Inflammatory macrophage treated with lipopolysaccharide for 1 hour (primary cell): ENCODE measurements around the gene CHST15.
"Not testable (repeated sequence)": the region's sequence is repeated elsewhere in the genome, so short reads cannot be mapped to it uniquely, and the experiment has no call there.

Source experiments
- DNase-seq, 2 donors: peaks; one replicate each; pipeline ENCODE4 v3.0.0-alpha.2; 2020 to 2022

The CHST15 gene

DNA sequence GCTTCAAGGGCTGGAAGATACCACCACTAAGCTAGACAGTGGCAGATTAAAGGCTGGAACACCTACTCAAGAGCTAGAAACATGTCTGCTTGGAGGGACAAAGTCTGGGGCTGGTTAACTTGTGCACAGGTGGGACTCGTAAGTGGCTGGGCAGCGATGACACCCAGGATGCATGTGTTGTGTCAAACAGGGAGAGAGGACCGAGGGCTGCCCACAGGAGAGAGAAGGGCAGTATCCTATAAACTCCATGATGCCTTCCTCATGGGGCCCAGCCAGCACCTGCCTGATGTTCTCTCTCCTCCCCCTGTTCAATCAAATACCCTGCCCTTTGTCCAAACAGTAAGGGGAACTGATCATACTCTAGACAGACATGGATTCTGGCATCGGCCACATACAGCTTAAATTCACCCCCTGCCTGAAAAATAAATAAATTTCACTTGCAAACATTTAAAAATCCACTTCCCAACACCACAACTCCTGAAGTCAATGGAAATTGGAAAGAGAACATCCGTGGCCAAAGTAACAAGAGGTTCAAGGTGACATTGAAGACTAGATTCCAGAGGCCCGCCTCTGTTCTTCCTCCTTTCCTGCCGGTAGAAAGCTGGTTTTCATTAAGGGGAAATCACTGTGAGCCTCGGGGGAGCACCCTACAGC, 50.6 kb downstream of the CHST15 start:
- no peak for DNase-seq

DNA sequence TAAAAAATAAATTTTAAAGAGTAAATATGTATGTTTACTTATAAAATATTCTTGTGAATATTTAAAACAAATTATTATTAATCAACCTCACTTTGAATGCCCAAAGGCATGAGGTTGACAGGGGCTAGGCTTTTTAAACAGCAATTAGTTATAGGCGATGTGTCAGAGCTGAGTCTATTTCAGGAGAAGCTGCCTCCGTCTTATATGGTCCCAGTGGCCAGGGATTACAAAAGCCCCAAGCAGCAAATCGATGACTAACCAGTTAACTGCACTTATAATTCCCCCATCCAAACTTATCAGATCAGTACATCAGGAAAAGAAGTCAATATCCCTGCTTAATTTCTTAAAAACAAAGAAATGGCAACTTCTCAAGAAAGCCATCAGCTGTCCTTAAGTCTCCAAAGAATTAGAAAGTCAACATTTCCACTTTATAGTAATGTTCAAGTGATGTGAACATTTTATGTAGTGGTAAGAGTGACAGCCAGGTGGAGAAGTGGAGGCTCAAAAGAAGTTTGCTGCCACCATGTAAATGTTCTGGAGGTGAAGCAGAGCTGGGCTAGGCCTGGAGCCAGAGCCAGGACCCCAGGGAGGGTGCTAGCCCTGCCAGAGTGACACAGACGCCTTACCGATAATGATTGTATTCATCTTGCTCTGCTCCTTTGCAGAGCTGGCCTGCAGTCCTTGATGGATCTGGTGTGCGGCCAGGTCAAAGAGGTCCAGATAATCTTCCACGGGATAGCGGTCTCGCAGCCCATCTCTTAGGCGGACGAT, 51.5 kb downstream of the CHST15 start:
- no peak for DNase-seq

DNA sequence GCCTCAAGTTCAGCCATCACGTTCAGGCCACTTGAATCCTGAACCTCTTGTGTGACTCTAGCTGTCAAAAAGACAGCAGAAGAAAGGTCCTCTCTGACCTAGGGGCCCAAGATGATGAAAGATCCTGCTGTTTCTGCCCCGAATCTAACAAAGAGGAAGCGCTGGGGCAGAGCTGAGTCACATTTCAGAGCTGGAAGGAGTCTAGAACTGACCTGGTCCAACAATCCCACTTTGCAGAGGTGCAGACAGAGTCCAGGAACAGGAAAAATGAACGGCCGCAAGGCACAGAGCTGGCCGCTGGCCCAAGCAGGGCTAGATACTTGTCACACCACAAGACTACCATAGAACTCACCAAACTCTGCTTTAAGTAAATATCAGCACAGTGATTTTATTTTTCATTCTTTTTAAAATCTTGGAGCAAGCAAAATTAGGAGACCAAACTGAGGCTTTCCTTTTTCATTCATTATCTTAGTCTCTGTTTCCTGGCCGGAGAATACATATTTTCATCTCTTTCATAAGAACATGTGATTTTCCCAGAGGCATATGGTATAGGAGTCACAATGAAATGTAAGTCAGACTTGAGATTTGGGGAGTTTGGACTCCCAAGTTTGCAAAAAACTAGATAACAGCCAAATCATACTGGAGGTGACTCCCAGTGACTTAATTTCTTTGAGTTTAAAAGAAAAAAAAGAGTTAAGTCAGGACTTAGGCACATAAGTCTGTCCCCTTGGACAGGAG, 52.8 kb downstream of the CHST15 start:
- peak; percentile 74 to 76 for DNase-seq

DNA sequence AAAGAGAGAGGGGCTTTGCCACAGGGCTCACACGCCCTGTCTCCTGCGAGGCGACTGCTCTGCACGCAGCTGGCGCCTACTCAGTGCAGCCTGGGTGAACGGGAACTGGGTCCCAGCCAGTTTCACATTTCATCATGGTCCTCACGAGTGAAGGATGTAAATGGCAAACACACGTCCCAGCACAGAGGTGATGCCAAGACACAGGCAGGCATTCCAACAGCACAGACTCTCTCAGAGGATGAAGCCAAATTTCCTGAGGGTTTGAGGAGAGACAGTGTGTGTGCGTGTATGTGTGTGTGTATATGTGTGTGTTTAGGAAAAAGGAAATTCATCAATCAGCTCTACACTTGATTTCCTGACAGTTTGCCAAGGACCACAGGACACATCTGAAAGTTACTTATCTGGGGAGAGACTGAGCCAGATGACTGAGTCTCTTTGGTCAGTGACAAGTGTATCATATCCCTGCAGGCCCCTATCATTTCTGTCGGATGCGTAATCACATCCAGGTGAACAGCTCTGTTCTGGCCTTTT, 53.9 kb downstream of the CHST15 start:
- no peak for DNase-seq

DNA sequence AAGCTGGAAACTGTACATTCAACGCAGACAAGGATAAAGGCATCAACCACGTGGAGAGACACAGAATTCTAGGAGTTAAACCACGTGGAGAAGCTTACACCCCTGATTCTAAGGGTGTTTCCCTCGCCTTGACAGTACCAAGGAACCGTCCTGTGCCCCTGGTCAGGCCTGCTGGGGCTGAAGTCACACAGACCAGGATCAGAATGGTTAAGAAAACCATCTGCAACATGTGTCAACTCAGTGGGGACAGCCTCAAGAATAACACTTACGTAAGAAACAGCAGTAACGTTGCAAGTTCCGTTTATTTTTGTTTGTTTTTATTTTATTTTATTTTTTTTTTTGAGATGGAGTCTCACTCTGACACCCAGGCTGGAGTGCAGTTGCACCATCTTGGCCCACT, 55.6 kb downstream of the CHST15 start:
- DNase-seq: peak; percentile 58 to 84

DNA sequence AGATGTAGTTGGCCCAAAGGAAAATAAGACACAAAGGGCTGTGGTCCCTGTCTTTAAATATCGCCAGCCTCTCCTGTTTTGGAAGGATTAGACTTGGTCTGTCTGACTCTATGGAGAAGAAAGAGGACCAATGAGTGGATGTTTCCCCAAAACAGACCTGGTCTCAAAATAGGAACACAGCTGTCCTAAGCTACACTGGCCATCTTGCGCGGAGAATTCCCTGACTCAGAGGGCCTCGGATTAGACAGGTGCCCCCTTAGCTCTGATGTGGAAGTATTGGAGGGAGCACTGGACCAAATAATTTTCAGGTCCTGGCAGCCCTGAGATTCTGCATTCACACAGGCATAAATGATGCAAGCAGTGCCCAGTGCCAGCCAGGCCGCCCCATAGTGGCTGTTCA, 56.1 kb downstream of the CHST15 start:
- no peak for DNase-seq

DNA sequence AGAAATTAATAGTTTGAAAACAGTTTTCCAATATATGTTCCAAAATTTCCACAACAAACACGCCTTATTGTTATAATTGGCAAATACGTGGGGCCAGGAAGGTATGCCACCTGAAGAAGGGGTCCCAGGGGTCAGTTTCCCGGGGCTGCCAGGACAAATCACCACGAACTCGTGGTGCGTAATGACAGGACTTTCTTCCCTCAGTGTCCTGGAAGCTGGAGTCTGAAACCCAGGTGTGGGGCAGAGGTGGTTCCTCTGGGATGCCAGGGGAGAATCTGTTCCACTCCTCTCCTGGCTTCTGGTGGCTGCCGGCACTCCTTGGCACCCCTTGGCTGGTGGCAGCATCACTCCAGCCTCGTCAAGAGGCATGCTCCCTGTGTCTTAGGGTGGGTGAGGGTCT, 56.7 kb downstream of the CHST15 start:
- no peak for DNase-seq

DNA sequence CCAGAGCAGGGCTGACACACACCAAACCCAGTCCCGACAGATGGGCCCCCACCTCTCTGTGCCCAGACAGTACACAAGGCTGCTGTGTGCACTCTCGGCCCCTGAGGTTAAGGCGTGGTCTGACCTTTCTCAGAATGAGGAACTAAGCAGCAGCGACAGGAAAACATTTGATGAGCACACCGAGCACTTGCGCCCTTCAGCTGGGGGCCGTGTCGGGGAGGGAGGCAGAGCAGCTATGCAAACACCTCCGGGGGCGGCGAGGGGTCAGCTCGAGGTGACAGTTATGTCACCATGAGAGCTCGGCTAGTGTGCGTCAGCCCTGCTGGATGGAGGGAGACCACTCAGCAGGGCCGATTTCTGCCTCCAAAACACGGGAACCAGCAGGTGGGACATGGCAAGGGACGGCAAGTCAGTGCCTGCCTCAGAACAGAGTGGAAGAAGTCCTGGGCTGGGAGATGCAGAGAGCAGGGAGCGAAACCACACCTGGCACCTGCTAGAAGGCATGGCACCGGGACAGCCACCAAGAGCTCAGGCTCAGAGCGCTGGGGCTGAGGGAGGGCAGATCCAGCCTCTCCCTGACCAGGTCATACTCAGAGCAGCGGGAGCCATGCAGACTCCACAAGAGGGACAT, 57.4 kb downstream of the CHST15 start:
- peak; percentile 81 to 95 for DNase-seq

DNA sequence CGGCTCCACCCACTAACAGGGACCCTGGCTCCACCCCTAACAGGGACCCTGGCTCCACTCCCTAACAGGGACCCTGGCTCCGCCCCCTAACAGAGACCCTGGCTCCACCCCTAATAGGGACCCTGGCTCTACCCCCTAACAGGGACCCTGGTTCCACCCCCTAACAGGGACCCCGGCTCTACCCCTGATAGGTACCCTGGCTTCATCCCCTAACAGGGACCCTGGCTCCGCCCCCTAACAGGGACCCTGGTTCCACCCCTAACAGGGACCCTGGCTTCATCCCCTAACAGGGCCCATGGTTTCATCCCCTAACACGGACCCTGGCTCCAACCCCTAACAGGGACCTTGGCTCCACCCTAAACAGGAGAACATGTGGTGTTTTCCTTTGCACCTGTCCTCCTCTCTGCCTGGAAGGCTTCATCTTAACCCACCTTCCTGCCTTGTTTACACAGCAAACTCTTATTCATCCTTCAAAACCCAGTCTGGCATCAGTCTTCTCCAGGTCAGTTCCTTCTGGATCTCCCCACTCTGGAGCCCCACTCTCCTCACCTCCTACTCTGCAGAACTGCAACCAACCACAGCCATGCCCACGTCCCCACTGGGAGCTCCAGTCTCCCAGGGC, 58.0 kb downstream of the CHST15 start:
- no peak for DNase-seq

DNA sequence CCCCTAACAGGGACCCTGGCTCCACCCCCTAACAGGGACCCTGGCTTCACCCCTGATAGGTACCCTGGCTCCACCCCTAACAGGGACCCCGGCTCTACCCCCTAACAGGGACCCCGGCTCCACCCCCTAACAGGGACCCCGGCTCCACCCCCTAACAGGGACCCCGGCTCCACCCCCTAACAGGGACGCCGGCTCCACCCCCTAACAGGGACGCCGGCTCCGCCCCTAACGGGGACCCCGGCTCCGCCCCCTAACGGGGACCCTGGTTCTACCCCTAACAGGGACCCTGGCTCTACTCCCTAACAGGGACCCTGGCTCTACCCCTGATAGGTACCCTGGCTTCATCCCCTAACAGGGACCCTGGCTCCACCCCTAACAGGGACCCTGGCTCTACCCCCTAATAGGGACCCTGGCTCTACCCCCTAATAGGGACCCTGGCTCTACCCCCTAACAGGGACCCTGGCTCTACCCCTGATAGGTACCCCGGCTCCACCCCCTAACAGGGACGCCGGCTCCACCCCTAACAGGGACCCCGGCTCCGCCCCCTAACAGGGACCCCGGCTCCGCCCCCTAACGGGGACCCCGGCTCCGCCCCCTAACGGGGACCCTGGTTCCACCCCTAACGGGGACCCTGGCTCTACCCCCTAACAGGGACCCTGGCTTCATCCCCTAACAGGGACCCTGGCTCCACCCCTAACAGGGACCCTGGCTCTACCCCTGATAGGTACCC, 58.7 kb downstream of the CHST15 start:
- not testable (repeated sequence) for DNase-seq

DNA sequence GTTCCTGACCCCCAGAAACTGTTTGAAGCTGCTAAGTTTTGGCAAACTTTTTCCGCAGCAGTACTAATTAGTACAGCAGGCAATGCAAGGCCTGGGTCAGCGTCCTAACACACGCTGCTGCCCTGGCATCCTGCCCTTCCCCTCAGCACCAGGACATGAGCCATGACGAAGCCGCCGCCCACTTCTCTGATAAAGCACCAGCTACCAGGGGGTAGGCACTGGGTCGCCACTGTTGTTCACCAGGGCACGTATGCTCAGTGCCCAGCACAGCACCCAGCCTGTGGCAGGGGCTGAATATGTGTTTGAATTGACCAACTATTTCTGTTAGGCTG, 59.5 kb downstream of the CHST15 start:
- DNase-seq: no peak

DNA sequence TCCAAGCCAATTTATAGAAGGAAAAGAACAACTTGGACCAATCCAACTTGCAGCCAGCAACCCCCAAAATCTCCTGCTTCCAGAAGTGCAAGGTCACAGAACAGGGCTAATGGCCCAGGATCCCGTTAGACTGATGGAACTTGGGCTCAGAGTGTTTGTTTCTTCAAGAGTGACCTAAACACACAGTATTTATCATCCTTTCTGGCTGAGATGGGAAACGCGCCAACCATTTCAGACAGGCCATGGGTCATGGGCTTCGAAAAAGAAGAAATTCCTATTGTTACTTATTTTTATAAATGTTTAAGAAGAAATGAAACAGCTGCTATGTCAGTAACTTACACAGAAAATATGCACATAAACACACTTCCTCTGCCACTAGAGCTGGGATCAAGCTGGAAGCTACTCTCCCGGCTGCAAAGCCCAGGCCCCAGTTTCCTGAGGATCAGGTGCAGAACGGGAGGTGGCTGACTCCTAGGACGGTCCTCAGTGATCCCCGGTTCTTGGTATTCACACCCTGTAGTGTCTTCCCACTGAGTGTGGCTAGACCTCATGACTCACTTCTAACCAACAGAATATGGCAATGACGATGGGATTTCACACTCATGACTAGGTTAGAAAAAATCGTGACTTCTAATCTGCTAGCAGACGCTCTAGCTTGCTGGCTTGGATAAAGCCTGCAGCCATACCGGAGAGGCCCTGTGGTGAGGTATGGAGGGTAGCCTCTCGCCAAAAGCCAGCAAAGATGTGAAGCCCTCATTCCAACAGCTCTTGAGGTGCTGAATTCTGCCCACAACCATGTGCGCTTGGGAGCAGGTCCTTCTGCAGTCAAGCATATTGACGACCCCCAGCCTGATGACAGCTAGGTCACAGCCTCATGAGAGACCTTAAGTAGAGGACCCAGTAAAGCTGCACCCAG, 60.2 kb downstream of the CHST15 start:
- DNase-seq: peak; percentile 74 to 87

DNA sequence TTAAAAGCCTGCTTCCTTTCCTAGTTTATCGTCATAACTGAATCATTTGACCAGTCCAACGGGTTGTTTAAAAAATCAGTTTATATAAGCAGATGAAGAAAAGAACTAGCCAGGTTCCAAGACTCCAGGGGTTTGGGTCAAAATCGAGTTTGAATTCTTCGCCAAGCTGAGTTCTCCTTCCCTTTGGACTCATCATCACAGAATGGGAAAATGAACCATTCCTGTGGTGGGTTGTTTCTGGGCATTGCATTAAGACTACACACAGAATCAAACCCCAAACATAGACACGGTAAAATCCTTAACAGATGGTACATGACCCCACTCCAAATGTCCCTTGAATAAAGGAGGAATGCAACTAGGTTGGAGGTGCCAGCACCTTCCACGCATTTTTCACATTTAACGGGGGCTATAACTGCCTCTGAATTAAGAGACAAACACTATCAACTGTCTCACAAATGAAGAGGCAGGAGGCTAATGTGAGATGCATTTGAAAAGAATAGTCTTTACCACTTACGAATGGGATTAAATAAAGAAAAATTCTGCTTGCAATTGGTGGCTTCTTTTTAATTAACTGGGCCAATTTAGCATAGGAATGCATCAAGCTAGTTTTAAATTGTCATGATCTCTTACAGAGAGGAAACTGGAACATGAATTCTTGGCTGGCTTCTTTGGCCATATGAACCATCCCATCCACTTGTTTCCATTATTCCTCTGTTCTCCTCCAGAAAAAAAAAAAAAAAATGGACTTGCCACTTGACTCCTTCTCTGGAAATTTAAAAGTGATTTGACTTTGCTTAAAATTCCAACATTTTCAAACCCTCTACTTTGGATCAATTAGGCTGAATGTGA, 61.1 kb downstream of the CHST15 start:
- DNase-seq: no peak

DNA sequence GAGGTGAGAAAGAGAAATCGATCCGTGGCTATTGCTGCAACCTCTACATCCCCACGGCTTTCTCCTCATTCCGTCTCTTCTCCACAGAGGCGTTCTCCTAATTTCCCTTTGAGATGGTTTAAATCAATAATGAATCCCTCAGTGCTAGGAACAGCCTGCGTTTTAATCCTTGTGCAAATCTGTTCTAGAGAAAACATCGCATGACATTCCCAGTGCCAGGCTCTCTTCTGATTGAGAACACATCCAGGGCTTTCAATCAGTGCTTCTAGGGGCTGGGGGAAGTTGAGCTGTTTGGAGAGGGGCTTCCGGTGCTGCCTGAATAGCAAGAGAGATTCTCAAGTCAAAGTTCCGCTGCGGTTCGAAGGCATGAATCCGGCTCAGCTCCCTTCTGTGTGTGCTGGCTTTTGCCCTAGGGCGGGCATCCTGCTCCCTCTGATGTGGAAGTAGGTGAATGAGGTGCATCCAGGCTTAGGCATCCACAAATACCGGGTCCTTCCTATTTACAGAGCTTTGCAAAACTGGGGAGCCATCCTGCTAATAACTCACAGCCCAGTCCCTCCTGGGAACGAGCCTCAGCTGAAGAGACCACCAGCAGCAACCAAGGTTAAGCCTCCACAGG, 62.8 kb downstream of the CHST15 start:
- DNase-seq: no peak

DNA sequence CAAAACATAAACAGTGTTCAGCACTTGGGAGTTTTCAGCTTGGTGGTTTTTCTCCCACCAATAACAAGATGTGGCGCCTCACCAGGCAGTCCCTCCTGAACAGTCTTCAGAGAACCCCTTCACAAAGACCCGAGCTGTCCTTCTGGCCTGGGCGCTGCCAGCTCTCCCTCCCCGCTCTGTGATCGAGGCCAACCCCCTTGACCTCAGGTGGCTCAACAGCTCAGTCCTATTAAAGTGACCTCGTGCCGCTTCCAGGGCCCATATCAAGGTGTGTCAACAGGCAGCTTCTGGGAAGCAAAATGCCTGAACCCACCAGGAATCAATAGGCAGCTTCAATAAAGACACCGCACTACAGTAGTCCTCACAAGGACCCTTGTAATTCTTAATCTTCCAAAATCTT, 63.3 kb downstream of the CHST15 start:
- no peak for DNase-seq

DNA sequence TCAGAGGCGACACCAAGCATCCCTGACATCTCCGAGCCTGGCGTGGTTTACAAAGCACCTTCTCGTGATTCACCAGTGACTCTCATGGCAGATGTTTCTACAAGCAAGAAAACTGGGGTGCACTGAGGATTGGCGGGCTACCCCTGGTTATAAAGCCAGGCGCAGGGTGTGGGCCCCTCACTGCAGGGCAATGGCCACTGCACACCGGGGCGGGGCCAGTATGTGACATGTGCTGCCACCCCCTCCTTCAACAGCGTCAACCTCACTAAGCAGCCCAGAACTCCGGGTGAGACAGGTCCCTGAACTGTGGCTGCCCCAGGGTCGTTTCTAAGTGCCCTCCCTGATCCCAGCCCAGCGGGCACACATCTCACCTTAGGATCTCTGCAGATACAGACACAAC, 63.8 kb downstream of the CHST15 start:
- DNase-seq: no peak

DNA sequence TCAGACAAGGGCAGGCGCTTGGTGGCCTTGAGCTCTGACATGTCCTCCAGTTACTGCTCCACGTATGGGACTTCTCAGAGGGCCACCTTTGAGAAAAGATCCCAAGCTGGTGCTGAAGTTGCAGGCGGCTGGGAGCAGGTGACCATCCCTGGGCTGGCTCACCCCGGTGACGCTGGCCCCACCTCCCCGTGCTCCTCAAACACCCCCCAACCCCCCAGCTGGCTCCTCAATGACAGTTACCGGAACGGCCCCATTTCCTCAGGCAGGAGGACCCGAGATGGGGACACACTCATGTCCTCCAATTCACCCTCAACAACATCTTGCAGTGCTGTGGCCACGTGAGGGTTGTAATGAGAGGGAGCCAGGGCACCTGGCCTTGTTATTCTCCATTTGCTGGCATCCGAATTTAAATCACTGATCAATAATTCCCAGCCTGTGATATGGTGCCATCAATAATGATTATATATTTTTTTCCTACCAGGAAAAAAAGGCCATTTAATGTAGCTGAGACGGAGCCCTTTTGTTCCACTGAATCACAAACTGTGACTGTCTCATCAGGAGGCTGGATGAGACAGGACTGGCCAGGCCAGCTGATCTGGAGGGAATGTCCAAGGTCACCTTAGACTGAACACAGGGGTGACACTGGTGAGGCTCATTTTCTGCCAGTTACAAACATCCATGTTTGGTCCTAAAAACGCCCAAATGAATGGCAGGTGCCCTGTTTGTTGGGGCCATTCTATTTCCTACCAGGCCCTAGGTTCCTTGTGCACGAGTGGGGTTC, 64.5 kb downstream of the CHST15 start:
- no peak for DNase-seq

DNA sequence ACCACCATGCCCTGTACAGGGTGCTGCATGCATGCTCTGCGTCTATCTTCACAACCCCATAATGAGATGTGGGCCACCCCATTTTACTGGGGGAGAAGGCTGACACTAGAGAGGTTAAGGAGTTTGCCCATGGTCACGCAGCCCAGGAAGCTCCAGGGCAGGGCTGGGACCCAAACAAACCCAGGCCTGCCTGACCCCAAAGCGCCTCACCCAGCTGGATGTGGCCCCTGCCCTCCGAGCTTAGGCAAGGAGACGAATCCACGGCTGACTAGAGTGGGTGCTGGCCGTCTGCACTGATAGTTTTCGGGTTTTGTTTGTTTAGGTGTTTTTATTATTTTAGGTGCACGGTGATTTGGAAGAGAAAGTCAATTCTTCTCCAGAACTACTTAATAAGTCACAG, 65.7 kb downstream of the CHST15 start:
- no peak for DNase-seq
